GM18868 (cell line): ENCODE measurements around the gene FGF2.
"Not testable (repeated sequence)": the region's sequence is repeated elsewhere in the genome, so short reads cannot be mapped to it uniquely, and the experiment has no call there.

Experiments
- ATAC-seq: cut with Tn5 transposase; IDR thresholded peaks from one replicate; pipeline ENCODE4 v1.9.1; 2021; ENCODE audit warnings: mild to moderate bottlenecking, moderate library complexity; ENCODE audit not compliant: unreplicated experiment

FGF2 gene

DNA sequence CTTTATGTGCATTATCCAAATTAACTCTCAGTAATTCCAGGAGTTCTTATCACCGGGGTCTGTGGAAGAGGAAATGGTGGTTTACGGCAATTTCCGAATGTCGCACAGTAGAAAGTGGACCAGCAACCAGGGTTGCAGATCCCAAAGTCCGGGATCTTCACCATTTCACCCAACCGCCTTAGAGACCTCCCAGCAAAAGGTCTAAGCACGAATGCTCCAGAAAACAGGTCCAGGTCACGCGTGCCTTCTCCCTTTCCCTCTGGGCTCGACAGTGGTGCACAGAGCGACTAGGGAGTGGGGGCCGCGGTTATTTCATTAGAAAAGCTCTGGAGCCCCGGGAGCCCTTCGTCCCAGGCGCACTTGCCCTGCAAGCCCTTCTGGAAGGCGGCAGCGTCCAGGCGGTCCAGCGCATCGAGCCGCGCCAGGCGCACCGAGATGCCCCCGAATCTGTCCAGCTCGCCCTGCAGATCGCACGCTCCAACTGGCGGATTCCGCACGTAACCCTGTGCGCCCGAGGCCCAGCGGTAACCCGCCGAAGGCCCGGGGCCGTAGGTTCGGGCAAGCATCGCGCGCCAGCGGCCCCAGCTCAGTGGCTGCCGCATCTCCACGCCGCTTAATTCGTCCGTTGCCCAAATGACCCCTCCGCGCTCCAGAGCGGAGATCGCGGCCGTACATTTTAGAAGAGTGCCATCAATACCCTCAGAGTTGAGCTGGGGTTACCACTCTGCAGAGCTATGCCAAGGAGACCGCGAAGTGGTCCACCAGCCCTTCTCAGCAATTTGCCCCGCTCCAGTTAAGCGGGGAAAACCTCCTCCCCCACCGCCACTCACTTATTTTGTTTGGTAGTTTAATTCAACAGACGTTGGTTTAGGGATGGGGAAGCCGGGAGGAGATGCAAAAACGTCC lies 95.6 kb downstream of the FGF2 start, which contains the start of gene NUDT6:
Gene NUDT6 (minus strand): TSS at position 627 of the 906 bp plus-strand sequence. CDS start 25 bp downstream, at position 602.
- peak; percentile 62 for ATAC-seq

DNA sequence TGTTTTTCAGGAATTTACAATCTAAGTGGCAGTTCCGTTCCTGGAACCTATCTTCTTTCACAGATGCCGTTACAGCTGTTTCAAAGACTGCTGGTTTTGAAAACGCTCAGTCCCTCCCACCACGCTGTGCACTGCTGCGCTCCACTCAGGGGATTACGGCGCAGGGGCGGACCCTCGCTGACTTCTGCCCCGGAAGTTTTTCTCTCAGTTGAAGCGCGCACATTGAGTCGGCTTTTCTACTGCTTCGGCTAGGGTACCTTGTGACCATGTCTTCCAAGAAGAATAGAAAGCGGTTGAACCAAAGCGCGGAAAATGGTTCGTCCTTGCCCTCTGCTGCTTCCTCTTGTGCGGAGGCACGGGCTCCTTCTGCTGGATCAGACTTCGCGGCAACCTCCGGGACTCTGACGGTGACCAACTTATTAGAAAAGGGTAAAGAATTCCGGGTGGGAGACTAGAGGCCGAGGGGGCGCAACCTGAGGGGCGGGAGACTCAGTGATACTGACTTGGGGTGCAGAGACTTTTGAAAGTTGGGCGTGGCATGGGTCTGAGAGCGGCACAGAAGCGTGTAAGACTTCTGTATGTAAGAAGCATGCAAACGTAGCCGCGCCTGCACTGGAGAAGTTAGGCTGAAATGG lies 96.4 kb downstream of the FGF2 start:
- peak; percentile 96 for ATAC-seq

DNA sequence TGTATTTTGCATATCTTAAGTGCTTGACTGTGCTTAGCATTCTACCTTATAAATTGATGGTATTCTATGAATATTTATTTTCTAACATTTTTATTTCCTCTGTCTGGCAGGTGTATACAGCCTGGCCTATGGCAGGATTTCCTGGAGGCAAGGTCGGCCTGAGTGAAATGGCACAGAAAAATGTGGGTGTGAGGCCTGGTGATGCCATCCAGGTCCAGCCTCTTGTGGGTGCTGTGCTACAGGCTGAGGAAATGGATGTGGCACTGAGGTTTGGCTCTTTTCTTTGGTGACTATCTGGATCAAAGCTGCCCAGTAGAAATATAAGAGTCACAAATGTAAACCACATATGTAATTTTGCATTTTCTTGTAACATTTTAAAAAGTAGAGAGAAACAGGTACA lies 102.3 kb downstream of the FGF2 start:
- no peak for ATAC-seq

DNA sequence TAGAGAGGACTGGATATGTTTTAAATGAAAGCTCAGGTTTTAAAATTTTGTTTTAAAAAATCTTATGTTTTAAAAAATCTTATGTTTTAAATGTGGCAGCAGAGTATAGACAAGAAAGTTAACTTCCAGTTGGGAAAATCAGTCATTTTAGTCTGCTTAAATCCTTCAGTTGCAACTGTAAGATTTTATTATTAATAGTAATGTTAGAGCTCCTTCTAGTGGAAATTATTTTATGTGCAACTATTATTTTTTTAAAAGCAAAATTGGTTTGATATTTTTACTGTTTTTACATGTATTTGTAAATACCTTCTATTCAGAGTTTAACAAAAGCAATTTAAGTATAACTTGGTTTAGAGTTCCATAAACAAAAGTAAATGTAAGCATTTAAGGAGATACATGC lies 104.2 kb downstream of the FGF2 start:
- ATAC-seq = no peak

DNA sequence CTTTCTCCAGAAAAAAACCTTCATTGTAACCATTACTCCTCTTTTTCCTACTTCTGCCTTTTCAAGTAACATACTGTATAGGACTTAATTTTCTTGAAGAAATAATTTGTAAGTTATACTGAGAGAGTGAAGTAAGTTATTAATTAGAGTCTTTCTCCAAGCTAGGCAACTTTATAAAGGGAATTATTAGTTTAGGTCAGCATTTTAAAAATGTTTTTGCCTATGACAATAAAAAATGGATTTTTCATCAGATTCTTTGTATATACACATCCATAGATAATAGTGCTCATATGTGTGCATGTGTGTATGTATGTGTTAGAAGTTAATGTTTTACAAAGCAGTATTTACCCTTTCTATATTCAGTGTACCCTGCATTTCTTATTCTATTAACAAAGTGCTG lies 106.1 kb downstream of the FGF2 start:
- no peak for ATAC-seq

DNA sequence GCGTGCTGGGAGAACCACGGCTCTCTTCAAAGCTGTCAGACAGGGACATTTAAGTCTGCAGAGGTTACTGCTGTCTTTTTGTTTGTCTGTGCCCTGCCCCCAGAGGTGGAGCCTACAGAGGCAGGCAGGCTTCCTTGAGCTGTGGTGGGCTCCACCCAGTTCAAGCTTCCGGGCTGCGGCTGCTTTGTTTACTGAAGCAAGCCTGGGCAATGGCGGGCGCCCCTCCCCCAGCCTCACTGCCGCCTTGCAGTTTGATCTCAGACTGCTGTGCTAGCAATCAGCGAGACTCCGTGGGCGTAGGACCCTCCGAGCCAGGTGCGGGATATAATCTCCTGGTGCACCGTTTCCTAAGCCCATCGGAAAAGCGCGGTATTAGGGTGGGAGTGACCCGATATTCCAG lies 118.5 kb downstream of the FGF2 start:
- not testable (repeated sequence) for ATAC-seq

DNA sequence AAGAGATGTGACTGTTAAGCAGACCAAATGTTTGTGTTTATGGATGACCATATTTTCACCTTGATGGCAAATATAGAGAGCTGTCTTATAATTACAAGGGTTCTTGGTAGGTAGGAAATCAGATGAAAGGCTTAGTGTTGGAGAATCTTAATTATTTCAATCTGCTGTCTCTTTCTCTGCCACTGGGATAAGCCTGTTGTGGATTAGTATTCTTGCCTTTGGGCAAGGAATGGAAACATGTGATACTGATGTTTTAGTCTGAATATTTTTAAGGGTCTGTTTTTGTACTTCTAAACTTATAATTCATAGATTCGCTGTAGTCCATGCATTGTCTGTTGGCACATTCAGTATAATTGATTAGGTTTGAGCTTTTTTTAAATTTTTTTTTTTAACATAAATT lies 119.5 kb downstream of the FGF2 start:
- no peak for ATAC-seq
